SKM-1 (cell line): ENCODE measurements around the gene TEX50.
"Not testable (repeated sequence)": the region's sequence is repeated elsewhere in the genome, so short reads cannot be mapped to it uniquely, and the experiment has no call there.

ENCODE experiments used
- DNase-seq: peaks from one replicate; lab custom pipeline; 2025; ENCODE audit not compliant: unreplicated experiment; lab: John Stamatoyannopoulos, UW

TEX50 gene, protein sequence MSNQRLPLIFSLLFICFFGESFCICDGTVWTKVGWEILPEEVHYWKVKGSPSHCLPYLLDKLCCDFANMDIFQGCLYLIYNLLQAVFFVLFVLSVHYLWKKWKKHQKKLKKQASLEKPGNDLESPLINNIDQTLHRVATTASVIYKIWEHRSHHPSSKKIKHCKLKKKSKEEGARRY

DNA sequence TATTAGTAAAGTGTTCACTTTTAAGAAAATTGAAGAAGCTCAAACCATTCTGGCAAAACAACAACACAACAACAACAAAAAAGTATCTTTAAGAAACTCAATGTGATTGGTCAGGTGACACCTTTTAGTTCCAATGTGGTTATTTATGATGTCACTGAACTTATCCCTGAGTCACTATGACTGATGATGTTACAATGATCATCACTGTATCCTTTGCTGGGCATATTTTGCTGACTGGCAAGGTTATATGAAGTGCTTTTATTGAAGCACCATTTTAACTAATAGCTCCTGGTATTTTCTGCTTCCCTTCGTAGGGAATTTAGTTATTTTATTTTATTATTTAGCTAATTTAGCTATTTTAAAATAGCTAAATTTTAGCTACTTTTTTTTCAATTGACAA lies at the start of gene TEX50:
TEX50 (plus strand) TSS at position 223 of the 400 bp plus-strand sequence. CDS start 184 bp downstream, outside the sequence.
- DNase-seq, result no peak

DNA sequence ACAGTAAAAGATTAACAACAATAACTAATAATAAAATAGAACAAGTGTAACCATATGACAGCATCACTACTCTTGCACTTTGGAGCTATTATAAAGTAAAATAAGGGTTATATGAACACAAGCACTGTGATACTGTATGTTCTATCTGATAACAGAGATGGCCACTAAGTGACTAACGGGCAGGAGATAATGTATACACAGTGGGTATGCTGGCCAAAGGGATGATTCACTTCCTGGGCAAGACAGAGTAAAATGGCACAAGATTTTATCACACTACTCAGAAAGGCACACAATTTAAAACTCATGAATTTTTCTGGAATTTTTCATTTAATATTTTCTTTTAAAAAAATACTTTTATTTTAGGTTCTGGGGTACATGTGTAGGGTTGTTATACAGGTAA lies 44.6 kb upstream of the TEX50 start:
- DNase-seq, result no peak

GRCh38 chr1:173591138-173591537 lies 44.0 kb upstream of the TEX50 start:
- not testable (repeated sequence) for DNase-seq

- DNase-seq, result no peak
Measured at GRCh38 chr1:173596097-173596825, 38.9 kb upstream of the TEX50 start.

- DNase-seq, result no peak
Measured at GRCh38 chr1:173601588-173601987, 33.5 kb upstream of the TEX50 start.

- no peak for DNase-seq
Measured at GRCh38 chr1:173603056-173603591, 32.0 kb upstream of the TEX50 start, which contains the start of gene SLC9C2. SLC9C2 (minus strand) TSS chr1:173603072; CDS start chr1:173601776, 1,296 bp downstream.

DNA sequence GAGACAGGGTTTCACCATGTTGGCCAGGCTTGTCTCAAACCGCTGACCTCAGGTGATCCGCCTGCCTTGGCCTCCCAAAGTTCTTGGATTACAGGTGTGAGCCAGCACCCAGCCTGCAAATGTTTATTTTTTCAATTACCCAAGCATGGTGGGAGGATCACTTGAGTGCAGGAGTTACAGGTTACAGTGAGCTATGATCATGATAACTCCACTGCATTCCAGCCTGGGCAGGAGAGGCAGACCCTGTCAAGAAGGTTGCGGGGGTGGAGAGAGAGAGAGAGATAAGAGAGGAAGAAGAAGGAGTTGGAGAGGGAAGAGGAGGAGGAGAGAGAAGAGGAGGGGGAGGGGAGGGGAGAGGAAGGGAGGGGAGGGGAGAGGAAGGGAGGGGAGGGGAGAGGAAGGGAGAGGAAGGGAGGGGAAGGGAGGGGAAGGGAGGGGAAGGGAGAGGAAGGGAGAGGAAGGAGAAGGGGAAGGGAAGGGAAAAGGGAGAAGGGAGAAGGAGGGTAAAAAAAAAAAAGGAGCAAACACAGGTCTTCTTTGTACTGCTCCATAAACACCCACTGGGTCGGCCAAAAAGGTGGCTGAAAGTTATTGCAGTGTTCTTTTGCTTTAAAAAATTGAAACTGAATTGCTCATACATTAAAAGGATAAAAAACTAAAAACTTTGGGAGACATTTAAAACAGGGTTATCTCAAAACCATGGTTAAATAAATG lies 26.5 kb upstream of the TEX50 start:
- no peak for DNase-seq

- DNase-seq, result not testable (repeated sequence)
Measured at GRCh38 chr1:173613086-173613485, 22.1 kb upstream of the TEX50 start.

DNA sequence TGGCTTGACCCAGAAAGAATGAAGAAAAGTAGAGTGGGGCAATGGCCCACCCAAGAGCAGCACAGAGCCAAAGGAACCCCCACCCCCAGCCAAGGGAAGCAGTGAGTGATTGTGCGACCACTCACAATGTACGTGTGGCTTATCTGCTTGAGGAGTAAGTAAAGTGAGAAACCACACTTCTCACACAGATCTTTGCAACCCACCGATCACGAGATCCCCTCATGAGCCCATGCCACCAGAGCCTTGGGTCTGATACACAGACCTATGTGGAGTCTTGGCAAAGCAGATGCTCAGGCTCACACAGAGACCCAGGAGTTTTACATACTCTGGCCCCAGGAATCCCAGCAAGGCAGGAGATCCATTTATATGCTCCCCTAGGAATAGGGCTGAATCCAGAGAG lies 18.3 kb upstream of the TEX50 start:
- DNase-seq, result no peak

- DNase-seq, result no peak
Measured at GRCh38 chr1:173627269-173627668, 7.9 kb upstream of the TEX50 start.

- DNase-seq, result no peak
Measured at GRCh38 chr1:173628888-173629287, 6.2 kb upstream of the TEX50 start.

GRCh38 chr1:173637236-173638042 lies 2.3 kb downstream of the TEX50 start:
- DNase-seq, result not testable (repeated sequence)

DNA sequence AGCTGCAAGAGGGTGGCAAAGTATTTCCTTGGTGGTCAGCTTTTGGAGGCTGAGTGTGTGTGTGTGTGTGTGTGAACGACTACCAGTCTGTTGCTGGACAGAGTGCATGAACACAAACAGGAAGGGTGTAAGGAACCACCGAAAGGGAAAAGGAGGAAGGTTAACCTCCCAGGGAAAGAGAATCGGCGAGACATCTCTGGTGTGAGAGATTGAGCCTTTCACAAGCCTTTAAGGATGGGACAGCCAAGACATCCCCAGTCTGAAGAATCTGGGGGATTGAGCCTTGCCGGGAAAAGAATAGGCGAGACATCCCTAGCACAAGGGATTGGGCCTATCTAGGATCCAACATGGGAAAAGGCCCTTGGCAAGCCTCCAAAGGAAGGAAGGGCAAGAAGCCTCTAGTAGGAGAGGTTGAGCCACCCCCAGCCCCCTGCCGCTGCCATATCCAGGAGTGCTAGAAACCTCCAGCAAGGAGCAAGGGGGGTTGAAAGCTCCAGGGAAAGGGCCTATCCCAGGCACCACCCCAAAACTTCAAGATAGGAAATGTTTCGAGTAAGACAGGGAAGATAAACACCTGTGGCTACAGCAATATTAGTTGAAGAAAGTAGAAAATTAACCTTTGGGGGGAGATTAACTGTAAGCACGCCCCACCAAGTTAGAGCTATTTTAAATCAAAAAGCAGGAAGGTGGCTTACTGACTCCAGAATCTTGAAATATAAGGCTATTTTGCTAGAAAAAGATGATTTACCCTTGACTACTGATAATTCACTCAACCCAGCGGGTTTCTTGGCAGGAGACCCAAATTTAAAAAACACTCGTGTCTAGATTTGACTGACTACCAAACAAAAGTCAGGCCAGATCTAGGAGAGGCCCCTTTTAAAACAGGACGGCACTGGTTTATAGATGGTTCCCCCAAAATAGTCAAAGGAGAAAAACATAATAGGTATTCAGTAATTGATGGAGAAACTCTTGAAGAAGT lies 3.2 kb downstream of the TEX50 start:
- DNase-seq, result no peak

GRCh38 chr1:173639102-173639501 lies 4.0 kb downstream of the TEX50 start:
- no peak for DNase-seq

DNA sequence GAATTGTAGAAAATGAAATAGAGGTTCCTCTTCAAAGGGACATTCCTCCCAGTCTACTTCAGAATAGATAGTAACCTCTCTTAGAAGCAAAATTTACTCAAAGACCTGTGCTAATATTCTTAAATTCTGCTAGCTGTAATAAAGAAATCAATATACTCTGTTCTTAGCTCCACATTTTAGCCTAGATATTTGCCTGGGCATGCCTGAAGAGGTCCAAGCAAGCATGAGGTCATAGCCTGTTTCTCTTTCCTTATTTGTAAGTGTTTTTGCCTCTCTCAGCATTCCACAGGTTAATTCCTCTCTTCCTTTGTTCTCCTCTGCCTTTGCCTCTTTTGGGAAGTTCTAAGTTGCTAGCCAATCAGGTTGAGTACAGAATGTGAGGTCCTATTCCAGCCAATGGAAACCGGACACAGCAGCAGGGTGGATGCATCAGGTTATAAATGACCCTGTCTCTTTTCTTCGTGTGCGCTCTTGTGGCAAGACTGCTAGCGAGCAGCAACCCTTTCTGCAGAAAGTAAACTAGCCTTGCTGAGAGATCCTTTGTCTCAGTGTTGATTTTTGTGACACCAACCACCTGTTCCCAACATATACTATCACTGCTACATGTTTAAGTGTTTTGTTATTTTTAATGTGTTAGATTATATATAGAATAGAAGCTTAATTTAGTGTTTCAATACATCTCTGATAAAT lies 7.5 kb downstream of the TEX50 start:
- DNase-seq, result not testable (repeated sequence)

DNA sequence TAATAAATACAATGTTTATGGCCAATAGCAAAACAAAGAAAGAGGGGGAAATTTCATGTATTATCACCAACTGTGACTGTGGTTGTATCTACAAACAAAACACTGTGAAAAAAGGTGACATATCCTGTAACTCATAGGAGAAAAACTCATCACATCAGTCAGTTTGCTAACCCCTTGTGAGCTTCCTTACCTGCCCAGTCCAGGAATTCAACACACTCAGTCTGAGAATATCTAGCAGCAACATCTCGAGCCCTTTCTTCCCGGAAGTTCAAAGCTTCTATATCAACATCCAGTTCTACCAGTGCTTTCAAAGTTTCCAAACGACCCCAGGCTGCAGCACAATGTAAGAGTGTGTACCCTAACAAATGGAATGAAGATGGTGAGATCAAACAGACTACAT lies 11.5 kb downstream of the TEX50 start:
- DNase-seq, result no peak

DNA sequence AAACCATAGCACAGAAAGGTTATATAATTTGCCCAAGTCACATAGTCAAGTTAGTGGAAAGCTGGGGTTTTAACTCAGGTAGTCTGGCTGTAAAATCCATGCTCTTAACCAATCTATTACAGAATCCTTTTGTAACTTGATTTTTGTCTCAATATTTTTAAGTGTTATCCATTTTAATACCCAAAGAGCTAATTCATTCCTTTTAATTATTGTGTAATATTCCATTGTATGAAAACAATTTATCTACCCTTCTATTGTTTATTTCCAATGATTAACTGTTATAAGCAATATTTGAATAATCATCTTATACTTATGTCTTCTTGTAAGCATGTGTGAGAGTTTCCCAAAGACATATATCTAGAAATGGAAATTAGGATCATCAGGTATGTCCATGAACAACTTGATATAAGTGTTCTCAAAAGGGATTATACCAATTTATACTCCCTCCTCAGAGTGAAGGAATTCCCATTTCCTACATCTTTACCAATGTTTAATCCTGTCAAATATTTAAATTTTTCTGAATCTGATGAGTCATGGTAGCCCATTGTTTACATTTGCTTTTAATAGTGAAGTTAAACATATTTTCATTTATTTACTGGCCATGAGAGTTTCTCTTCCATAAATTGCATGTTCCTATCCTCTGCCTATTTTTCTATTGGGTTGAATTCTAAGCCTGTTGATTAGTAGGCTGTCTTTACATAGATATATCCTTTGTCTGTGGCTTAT lies 13.9 kb downstream of the TEX50 start:
- DNase-seq, result no peak

DNA sequence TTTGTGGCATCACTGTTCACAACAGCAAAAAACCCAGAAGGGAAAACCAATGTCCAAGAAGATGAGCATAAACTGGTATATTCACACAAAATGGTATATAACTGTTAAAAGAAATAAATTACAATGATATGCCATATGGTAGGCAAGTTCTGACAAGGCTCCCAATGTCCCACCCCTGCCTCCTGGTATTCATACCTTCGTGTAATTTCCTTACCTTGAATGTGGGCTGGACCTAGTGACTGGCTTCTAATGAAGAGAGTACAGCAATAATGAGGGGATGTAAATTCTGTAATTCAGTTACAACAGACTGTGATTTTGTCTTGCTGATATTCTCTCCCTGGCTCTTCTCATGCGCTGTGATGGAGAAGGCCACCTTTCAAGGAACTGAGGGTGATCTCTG lies 25.2 kb downstream of the TEX50 start:
- DNase-seq, result no peak
